H1 (cell line): ENCODE measurements around the gene DCAF4L1. TPM values are rescaled to one million over a fixed set of nuclear protein-coding genes. Genes with fewer than 3 reads are reported as not detected.
A peak's percentile ranks its signal among the peaks of the same experiment; 100 is the strongest.

Experiments used
- ATF3 ChIP-seq: IDR thresholded peaks from 2 replicates; pipeline ENCODE4 v1.6.1; 2011; ENCODE audit warnings: low read depth, mild to moderate bottlenecking, low read length; ENCODE audit not compliant: insufficient read depth
- CBX5 ChIP-seq: fragments of 300-800, 300-1000 bp; sonication (generic); IDR thresholded peaks from 2 replicates; pipeline ENCODE4 v1.7.1; 2016; ENCODE audit warnings: antibody characterized with exemption, low read length, low read depth
- CEBPB ChIP-seq: IDR thresholded peaks from 2 replicates; pipeline ENCODE4 v1.6.1; 2012; ENCODE audit warnings: low read depth, low read length
- EP300 ChIP-seq, 2 experiments: IDR thresholded peaks; 1 replicate in 1 of 2; 2 replicates in 1 of 2; pipeline ENCODE4 v1.6.1; 2011 to 2012; ENCODE audit warnings: low read depth in 2 of 2, low read length in 2 of 2, mild to moderate bottlenecking in 2 of 2, borderline replicate concordance in 1 of 2, inconsistent platforms in 1 of 2, moderate library complexity in 1 of 2
- GTF2F1 ChIP-seq: IDR thresholded peaks from 2 replicates; pipeline ENCODE4 v1.6.1; 2012; ENCODE audit warnings: low read depth, low read length, improper control_type of control experiment, borderline replicate concordance
- JUN ChIP-seq: IDR thresholded peaks from 2 replicates; pipeline ENCODE4 v1.6.1; 2011; ENCODE audit warnings: low read depth, mild to moderate bottlenecking, improper control_type of control experiment, low read length
- KDM1A ChIP-seq: fragments of 200-600, 300-600 bp; sonication (generic); IDR thresholded peaks from 2 replicates; pipeline ENCODE4 v1.7.1; 2016; ENCODE audit warnings: mild to moderate bottlenecking, low read length, borderline replicate concordance
- KDM5A ChIP-seq: fragments of 200-600 bp; IDR thresholded peaks from 2 replicates; pipeline ENCODE4 v1.7.1; 2012; ENCODE audit warnings: mild to moderate bottlenecking, low read length, inconsistent platforms, mixed read lengths
- NRF1 ChIP-seq: IDR thresholded peaks from 2 replicates; pipeline ENCODE4 v1.6.1; 2011; ENCODE audit warnings: mild to moderate bottlenecking, low read depth, low read length, improper control_type of control experiment
- POLR2A ChIP-seq, 2 experiments: IDR thresholded peaks; 1 replicate in 1 of 2; 2 replicates in 1 of 2; pipeline ENCODE4 v1.6.1; 2011; ENCODE audit warnings: low read depth in 2 of 2, low read length in 2 of 2, mild to moderate bottlenecking in 2 of 2; ENCODE audit errors: control extremely low read depth in 1 of 2
- POLR2AphosphoS5 ChIP-seq: IDR thresholded peaks from 2 replicates; pipeline ENCODE4 v1.6.1; 2011; ENCODE audit warnings: low read depth, low read length
- RAD21 ChIP-seq, 2 experiments: IDR thresholded peaks in 1 of 2; conservative IDR thresholded peaks in 1 of 2; 2 replicates each; pipeline ENCODE4 v1.6.1; 2011; ENCODE audit warnings: low read depth in 2 of 2, low read length in 2 of 2, improper control_type of control experiment in 1 of 2, inconsistent platforms in 1 of 2, mild to moderate bottlenecking in 1 of 2, moderate library complexity in 1 of 2
- SIN3A ChIP-seq, 2 experiments: IDR thresholded peaks in 1 of 2; conservative IDR thresholded peaks in 1 of 2; 2 replicates each; pipeline ENCODE4 v1.6.1; 2011 to 2012; ENCODE audit warnings: low read length in 2 of 2, improper control_type of control experiment in 1 of 2, low read depth in 1 of 2, mild to moderate bottlenecking in 1 of 2
- polyA plus RNA-seq, 7 experiments: library from polyadenylated mRNA; depleted of rRNA in 3 of 7; stranded (reverse) in 5 of 7; unstranded in 2 of 7; fragments of >200 nt in 5 of 7; fragments of 200-250 nt in 2 of 7; gene quantifications; 1 replicate in 5 of 7; 2 replicates in 1 of 7; 4 replicates in 1 of 7; pipeline versions ENCODE4 v1.2.1 to v1.2.3, GENCODE V29; 2011 to 2013; ENCODE audit warnings: missing spikeins in 2 of 7, mixed read lengths in 2 of 7
- total RNA-seq: library from RNA; stranded (reverse); fragmentation: NEBNext Ultra II Directional; extraction: Animal tissue kit (Norgen Biotek cat#: 25700); gene quantifications from 2 replicates; pipeline ENCODE4 v1.2.1, GENCODE V29; 2021
- TF ChIP-seq, protein P1 (sequence below): IDR thresholded peaks from 2 replicates; pipeline ENCODE4 v1.6.1; 2012; ENCODE audit warnings: inconsistent platforms

Gene DCAF4L1
- total and polyA plus RNA-seq, 2 of the 8 experiments (the other 6 are each of a cell fraction or from before 2014, with no cell fraction given), result 0.06 to 0.15 TPM

GRCh38 chr4:41957634-41958033 is 23.9 kb upstream of the DCAF4L1 start (continued):
- peak; percentile 80 to 82 for TF ChIP-seq RAD21 (IDR thresholded peaks at IDR 0.05 in 1 of 2, conservative IDR thresholded peaks at IDR 0.05 in 1 of 2; ENCODE audit: low read depth in 2 of 2, low read length in 2 of 2)
- TF ChIP-seq NRF1, result no peak
- no peak for TF ChIP-seq CEBPB
- no peak for TF ChIP-seq CBX5
- TF ChIP-seq ATF3, result no peak
- TF ChIP-seq POLR2A (IDR thresholded peaks at IDR 0.05; ENCODE audit: control extremely low read depth in 1 of 2, low read depth in 2 of 2, low read length in 2 of 2), result no peak
- TF ChIP-seq JUN, result no peak
- TF ChIP-seq, protein P1, sequence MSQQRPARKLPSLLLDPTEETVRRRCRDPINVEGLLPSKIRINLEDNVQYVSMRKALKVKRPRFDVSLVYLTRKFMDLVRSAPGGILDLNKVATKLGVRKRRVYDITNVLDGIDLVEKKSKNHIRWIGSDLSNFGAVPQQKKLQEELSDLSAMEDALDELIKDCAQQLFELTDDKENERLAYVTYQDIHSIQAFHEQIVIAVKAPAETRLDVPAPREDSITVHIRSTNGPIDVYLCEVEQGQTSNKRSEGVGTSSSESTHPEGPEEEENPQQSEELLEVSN, result no peak
- no peak for TF ChIP-seq POLR2AphosphoS5
- TF ChIP-seq GTF2F1, result no peak
- TF ChIP-seq SIN3A (conservative IDR thresholded peaks at IDR 0.05 in 1 of 2, IDR thresholded peaks at IDR 0.05 in 1 of 2; ENCODE audit: low read depth in 1 of 2, low read length in 2 of 2), result 0 out of 4 replicates have a peak, but pooled peaks of 1 of the 2 experiments have one; percentile 39
- TF ChIP-seq KDM1A, result no peak
- no peak for TF ChIP-seq KDM5A
- TF ChIP-seq EP300 (IDR thresholded peaks at IDR 0.05; ENCODE audit: borderline replicate concordance in 1 of 2, low read depth in 2 of 2, low read length in 2 of 2), result no peak
